ENCODE data around the gene ADCY3.
"Not testable (repeated sequence)": the region's sequence is repeated elsewhere in the genome, so short reads cannot be mapped to it uniquely, and the experiment has no call there.

Gene ADCY3

DNA sequence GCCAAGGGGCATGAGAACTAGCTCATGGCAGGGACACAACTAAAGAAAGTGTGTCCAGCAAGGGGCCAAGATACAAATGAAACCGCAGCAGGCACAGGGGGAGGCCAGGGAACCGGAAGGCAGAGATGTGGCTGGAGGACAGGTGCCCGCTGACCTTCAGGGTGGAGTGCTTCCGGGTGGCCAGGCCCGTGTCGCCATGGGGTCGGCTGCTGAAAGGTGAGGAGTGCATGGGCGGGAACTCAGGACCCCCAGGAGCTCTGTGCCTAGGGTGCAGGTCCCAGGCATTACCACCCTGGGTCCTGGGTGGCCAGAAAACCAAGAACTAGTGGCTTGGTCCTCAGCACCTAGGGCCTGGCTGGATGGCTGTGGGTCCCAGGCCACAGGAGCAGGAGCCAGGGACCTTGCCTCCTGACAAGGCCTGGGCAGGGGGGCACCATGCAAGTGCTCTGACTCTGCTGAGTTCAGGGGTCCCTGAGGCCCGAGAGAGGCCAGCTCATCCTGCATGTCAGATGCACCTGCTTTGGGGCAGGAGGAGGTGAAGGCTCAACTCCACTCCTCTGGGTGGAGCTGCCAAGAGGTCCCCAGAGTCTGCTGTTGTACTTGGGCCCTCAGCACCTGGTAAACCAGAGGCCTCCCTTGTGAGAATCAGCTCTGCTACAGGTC lies 75.9 kb downstream of the ADCY3 start:
- DNase-seq: no peak

DNA sequence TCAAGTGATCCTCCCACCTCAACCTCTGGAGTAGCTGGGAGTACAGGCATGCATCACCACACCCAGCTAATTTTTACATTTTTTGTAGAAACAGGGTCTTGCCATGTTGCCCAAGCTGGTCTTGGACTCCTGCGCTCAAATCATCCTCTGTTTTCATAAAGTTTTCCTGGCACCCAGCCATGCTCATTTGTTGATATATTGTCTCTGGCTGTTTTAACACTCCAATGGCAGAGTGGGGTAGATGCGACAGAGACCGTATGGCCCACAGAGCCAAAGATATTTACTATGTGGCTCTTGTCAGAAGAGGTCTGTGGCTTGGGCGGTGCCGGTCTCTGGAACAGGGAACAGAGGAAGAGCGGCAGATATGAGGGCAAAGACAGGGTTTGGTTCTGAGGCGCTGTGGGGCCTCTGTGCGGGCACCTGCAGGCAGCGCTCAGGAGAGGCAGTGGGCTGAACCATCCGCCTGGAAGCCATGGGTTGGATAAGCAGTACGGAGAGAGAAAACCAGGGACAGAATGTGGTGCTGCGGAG lies 76.6 kb downstream of the ADCY3 start:
- DNase-seq: no peak

DNA sequence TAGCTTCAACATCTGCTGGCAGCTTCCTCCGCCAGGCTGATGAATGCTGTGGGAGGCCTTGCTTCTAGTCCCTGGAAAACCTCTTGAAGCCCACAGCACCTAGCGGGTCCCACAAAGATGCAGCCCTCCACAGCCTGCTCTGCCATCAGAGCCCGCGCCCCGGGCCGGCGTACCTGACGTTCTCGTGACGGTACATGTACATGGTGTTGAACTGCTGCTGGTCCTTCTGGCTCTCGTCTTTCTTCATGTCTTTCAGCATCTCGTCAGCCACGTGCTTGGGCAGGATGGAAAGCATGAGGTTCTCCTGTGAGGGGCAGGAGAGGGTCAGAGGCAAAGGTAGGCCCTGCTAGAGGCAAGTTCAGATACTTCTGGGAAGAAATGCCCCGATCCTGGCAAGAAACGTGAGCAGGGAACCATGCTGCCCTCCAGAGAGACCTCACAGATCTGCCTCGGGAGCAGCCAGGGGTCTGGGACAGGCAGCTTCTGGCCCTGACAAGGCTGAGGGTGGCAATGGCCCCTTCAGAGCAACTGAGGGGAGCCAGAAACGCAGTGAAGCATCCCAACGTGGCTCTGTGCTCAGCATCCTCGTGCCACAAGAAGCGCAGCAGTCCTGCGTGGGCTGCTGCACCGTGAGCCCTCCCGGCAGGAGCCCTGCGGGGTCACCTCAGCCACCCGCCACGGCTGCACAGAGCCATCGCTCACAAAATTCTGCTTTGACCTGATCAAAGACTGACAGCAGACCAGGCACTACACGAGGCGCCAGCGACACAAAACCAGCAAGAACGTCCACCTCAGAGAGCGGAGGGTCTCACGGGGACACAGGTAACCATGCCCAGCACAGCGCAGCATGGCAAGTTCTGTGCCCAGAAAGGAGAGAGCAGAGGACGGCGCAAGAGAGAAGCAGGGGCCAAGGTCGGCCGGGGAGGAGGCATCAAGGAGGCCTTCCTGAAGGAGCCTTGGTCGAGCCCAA lies 77.7 kb downstream of the ADCY3 start:
- no peak for DNase-seq

DNA sequence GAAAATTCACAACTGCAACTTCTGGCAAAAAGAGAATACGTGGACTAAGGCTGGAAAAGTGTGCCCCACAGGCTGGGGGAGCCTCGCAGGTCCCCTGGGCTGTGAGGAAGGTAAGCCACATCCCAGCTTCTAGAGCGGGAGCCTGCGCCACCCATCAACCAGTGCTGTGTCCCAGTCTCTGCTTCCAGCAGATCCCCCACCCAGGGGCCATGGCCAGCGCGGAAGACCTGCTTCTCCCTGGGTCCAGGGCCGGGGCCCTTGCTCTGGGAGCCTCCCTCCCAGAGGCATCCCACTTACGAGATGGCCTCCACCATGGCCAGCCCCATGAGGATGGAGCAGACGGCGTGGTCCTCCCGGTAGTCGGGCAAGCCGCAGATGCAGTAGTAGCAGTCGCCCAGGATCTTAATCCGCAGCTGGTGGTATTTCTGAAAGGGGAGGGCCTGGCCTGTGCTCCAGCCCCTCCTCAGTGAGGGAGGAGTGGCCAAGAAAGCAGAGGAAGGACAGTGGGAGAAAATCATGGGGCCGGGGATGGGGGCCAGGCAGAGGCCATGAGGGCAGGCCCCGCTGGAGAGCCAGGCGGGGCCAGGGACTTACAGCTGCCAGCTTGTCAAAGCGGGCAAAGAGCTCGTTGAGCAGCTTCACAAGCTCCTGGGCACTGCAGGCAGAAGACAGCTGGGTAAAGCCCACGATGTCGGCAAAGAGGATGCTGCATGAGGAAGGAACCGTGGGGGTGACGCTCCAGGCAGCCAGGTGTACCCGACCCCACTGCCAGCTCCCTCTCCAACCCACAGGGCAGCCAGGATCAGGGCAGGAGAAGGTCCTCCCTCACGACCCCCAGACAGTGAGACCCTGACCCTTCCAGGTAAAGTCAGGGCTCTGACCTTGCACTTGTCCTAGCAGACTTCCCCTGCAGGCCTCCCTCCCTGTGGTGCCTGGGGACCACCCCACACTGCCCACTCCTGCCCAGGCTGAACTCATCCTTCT lies 78.8 kb downstream of the ADCY3 start:
- DNase-seq: no peak

DNA sequence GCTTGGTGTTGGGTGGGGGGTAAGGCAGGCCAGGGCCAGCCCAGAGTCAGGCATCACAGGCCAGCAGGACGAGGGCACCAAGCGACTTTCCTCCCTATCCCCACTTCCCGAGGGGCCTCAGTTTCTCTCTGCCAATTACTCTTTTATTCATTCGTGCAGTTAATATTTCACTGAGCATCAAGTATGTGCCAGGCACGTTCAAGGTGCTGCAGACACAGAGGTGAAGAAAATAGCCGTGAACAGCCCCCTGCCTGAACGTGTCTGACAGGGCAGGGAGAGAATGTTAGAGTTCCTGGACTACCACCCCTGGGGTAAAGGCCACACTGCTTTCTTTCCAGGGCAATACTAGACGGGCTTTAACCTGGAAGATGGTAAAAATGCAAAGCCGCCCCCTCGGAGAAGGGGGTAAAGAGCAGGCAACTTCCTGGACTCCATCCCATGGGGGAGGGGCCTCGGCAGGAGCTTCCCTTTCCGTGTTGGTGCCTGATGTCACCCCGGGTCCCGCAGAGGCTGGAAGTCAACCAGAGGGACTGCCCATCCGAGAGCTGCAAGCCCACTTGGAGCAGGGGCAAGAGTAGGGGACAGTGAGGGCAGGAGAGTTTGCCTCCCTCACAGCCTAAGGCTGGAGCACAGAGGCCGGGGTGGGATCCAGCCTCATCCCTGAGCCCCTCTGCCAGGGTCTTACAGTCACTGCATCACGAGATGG lies 79.7 kb downstream of the ADCY3 start:
- DNase-seq: no peak

DNA sequence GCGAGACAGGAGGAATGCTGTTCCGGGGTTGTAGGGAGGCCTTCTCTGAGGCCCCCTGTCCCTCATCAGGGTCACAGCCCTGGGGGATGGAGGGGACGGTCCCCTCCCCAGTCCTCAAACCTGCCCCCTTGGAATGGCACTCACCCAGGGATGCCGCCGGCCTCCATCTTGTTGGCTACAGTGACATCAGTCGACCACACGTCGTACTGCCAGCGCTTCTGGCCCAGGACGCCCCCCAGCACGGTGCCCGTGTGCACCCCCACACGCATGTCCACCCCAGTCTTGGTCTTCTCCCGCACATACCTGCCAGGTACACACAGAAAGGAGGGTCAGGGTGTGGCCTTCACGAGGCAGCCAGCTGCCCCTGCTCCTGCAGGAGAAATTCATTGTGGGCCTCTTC lies 80.3 kb downstream of the ADCY3 start:
- DNase-seq: no peak

DNA sequence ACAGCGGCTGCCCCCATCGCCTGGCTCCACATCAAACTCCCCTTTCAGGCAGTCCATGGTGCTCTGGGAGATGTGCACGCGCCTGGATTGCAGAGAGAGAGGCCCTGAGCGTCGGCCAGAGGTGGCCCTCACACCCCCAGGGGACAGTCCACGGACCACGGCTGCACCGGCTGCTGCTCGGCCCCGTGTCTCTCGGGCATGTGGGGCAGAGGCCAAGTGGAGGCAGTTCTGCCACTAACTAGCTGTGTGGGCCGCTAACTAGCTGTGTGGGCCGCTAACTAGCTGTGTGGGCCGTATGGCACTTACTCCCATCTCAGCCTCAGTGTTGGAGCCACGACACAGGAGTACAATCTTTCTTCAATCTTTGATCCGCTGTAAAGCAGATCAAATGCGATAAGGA lies 81.5 kb downstream of the ADCY3 start:
- no peak for DNase-seq

DNA sequence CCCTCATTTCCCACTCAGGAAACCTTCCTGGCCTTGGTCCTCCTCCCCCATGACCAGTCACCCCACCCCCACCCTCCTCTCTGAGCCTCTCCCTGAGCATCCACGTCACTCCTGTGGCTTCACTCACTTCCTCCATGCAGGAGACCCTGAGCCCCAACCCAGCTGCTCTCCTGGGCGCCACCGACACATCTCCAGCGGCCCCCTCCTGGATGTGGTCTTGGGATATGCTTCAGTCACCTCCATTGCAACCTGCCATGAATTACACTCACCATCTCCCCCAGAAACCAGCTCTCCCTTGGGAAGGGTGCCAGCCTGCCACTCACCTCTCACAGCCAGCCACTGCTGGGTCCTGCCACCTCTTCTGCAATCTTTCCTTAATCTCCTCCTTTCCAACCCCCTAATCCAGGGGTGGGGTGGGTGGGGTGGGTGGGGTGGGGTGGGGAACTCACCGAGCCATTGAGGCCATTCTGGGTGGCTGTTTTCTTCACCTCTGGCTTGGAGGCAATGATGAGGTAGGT lies 82.0 kb downstream of the ADCY3 start:
- DNase-seq: no peak

DNA sequence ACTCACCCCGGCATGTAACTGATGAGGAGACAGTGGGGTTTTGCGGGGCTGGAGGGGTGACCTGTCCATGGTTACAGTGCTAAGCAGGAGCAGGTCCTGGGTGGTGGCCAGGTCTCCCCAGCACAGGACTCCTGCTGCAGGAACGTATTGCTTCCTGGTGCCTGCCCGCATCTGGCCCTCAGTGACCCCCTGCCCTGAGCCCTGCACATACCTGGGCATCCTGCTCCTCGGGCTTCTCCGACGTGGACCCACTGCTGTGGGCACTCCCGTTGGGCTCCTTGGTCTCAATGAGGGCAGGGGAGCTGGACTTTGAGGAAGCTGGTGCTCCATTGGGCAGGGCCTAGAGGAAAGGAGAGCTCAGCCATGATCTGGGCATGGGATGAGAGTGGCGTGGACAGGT lies 83.3 kb downstream of the ADCY3 start:
- DNase-seq: no peak

DNA sequence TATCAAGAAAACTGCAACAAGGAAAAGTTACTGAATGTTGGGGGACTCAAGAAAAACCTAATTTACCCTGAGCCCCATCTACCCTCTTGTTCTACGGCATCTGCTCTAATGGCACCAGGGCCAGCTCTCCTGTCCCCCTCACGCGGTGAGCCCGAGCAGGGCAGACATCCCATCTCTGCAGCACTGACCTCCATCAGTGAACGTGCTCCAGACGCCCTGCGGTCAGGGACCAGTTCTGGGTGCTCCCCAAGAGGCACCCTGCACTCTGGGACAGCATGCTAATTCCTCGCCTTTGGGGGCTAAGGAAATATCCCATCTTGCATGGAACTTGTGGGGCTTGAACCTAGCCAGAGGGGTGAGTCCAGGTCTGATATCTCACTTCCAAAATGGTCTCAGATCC lies 83.8 kb downstream of the ADCY3 start:
- no peak for DNase-seq

DNA sequence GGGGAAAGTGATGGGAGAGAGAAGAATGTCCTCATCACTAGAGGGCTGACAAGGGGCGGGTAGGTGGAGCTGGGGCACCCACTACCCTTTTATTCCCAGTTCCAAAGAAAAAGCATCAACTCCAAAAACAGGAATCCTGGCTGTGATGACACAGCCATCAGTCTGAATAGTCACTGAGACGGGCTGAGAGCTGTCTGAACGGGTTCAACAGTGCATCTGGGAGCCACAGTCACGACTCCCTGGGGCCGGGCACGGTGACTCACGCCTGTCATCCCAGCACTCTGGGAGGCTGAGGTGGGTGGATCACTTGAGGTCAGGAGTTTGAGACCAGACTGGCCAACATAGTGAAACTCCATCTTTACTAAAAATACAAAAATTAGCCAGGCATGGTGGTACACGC lies 84.6 kb downstream of the ADCY3 start:
- DNase-seq: not testable (repeated sequence)

DNA sequence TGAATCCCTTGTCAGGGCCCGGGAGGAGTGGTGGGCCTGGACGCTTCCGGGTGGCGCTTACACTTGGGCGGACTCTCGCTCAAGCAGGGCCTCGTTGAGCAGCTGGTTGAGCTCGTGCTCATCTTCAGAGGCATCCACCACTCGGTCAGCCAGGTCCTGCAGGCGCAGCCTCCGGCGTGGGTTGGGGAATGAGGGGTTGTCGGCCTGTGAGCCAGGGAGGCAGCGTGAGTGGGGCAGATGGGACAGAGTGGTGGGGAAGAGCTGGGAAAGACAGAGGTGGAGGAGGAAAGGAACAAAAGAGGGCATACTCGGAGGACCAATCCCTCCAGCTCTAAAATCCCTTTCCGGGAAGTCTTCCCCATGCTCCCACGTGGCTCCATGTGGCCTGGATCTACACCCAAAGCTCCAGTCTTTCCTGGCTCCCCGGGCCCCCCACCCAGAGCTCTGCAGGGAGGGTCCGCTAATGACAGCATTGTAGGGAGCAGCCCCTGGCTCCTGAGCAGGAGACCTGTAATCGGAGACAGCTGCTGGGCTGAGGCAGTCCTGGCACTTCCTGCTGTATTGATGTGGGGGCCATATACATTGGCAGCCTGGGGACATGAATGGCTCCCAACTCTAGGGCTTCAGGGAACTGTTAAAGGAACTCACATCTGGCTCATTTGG lies 85.2 kb downstream of the ADCY3 start:
- DNase-seq: no peak

DNA sequence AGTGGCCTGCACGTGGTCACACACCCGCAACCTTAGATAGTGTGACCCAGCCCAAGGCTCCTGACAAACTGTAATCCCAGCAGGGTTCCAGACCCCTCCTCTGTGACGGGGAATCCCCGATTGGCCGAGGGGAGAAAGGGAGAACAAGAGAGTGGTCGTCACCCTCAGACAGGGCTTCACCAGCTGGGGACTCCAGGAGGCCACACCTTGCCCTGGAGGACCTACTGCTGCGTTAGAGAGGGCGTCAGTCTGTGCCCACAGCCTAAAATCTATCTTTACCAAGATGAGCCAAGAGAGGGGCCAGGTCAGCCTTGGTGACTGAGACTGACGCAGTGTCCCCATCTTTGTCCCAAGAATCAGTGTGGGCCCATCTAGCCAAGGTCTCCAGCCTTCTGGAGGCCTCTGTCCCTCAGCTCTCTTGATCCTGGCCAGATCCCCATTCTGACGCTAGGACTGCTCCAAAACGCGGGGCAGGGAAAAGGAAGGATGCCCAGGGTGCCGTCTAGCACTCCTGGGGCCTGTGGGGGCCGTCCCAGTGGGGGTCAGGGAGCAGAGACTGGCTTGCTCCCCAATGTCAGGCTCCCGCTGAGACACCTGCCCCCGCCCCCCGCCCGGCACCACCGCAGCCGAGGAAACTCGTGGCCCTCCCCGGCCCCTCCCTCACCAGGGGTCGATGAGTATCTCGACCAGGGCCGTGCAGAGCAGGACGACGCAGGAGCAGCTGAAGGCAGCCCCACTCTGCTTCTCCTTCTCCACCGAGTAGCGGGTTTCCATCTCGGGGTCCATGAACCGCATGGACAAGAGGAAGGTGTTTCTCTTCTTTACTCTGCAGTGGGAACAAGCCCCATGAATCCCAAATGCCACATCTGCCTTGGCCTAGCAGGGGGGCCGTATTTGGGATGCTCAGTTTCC lies 86.0 kb downstream of the ADCY3 start:
- no peak for DNase-seq

DNA sequence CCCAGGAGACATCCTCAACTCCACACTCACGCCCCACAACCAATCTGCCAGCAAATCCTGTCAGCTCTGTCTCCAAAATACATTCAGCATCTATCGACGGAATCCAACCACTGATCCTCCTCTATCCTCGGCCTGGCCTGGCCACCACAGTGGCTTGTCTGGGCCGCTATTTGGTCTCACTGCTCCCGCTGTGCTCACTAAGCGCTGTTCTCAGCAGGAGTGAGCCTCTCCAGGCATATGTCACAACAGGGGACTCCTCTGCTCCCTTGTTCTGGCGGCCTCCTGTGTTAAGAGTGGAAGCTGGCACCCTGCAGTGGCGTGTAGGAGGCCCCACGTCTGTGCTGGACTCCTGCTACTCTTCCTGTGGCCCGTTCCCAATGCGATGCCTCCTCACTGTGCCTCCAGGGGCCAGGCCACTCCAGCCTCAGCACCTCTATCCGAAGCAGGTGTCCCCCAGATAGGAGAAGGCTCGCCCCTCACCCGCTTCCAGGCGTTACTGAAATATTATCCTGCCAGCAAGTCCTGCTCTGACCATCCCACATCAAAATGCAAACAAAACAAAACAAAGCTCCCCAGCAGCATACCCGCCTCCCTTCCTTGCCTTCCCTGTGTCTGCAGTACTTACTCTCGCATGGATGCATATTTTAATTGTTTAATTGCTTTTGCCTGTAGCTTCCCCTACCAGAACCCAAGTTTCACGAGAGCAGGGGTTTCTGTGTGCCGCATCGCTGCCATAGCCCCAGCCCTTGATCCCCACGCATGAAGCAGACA lies 86.9 kb downstream of the ADCY3 start:
- DNase-seq: no peak

DNA sequence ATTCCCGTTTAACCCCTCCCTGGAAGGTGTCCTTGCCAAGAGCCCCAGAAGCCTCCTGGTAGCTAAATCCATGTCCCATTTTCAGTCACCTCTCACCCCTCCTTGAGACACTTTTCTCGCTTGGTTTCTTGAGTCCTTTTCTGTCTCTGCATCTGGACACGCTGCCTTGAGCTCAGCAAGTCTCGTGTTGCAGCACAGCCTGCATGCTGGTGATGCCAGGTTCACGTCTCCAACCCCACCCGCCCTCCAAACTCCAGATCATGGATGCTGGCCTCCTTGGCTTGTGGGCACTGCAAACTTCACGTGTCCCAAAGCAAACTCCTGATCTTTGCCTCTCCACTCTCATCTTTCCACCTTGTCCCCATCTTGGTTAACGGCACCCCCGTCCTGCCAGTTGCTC lies 87.5 kb downstream of the ADCY3 start:
- no peak for DNase-seq

DNA sequence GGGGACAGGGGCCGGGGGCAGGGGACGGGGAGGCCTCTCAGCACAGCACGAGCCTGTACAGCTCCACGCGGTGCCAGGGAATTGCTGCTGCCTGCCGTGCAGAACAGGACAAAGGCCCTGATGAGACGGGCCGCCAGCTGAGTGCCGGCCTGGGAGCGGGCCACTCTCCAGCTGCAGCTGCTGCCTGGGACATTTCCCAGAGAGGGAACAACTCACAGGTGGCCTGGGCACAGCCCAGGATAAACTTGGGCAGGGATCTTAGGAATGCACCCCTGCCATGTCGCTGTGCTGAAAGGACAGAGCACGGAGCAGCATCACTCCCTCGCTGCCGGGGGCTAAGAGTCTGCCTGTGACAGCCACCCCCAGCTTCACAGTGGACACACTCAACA lies 88.0 kb downstream of the ADCY3 start:
- no peak for DNase-seq

DNA sequence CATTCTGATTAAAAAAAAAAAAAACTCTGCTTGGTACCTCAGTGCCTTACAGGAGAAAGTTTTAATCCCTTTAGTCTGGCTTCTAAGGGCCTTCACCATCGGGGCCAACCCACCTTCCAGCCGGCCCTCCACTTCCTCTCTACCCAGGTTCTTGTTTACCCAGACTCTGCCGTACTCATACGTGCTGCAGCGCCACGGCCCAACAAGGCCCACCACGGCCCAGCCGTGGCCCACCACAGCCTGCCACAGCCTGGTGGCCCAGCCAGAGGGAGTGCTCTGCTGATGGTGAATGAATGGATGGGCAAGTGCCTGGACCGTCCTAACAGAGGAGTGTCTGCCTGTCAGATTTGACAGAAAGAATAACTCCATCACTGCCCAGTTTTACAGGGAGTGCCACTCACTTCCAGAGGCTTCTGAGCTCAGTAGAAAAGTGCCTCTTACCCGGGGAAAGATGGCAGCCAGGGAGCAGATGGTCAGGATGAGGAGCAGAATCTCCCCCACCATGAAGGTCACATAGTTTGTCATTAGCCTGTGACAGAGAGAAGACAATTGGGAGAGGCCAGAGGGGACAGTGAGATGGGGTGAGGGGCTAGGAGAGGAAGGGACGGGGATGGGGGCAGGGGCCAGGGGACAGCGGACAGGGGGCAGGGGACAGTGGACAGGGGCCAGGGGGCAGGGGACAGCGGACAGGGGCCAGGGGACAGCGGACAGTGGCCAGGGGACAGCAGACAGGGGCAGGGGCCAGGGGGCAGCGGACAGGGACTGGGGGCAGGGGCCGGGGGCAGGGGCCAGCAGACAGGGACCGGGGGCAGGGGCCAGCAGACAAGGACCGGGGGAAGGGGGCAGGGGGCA lies 88.6 kb downstream of the ADCY3 start:
- DNase-seq: no peak

DNA sequence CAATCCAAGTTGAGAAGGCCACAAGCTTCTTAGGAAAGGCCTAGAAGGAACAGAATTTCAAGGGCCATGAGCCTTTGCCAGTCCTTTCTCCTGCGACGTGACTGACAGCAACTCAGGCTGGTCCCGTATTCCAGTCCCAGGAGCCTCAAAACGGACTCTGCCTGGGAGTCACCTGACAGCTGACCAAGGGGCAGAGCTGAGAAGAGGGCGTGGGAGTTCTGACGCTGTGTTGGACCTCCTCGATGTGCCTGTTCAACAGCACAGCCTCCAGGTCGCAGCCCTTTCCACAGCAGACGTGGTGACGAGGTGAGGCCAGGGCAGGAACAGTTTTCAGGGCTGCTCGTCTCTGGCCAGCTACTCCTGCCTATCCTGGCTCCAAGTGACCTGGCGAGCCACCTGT lies 89.3 kb downstream of the ADCY3 start:
- DNase-seq: no peak

All from right kidney (tissue), 1 donor.